Mucosa of gallbladder (tissue), 1 donor: ENCODE measurements around the gene PSMG3. TPM values are rescaled to one million over a fixed set of nuclear protein-coding genes. Genes with fewer than 3 reads are reported as not detected.
"Not testable (repeated sequence)": the region's sequence is repeated elsewhere in the genome, so short reads cannot be mapped to it uniquely, and the experiment has no call there.

Experiments used
- DNase-seq: peaks from one replicate; pipeline ENCODE4 v3.0.0-alpha.2; 2020; ENCODE audit warnings: low spot score
- total RNA-seq: library from RNA; stranded (reverse); gene quantifications from one replicate; pipeline ENCODE4 v1.2.1, GENCODE V29; 2021
- donor health status: DM: no; HTN: no; CAD: no.

The PSMG3 gene
- total RNA-seq, 1 donor from 2014 or later: 23.7 TPM

- DNase-seq: no peak
These were observed 26.6 kb upstream of the PSMG3 start for GRCh38 chr7:1596181-1597043.

GRCh38 chr7:1595636-1596035, 25.8 kb upstream of the PSMG3 start:
- no peak for DNase-seq

- no peak for DNase-seq
These were observed 25.2 kb upstream of the PSMG3 start for GRCh38 chr7:1595027-1595426.

- DNase-seq: no peak
These were observed 24.1 kb upstream of the PSMG3 start for GRCh38 chr7:1593904-1594421.

GRCh38 chr7:1593091-1593866, 23.4 kb upstream of the PSMG3 start:
- no peak for DNase-seq

GRCh38 chr7:1592299-1592871, 22.6 kb upstream of the PSMG3 start:
- DNase-seq: no peak

- DNase-seq: no peak
These were observed 22.0 kb upstream of the PSMG3 start for GRCh38 chr7:1591876-1592275.

GRCh38 chr7:1591396-1591795, 21.6 kb upstream of the PSMG3 start:
- no peak for DNase-seq

GRCh38 chr7:1590887-1591286, 21.1 kb upstream of the PSMG3 start:
- no peak for DNase-seq

- DNase-seq: no peak
These were observed 20.6 kb upstream of the PSMG3 start for GRCh38 chr7:1590476-1590875.

- DNase-seq: no peak
These were observed 19.1 kb upstream of the PSMG3 start for GRCh38 chr7:1588978-1589377.

GRCh38 chr7:1587738-1588137, 17.9 kb upstream of the PSMG3 start:
- no peak for DNase-seq

GRCh38 chr7:1586827-1587705, 17.2 kb upstream of the PSMG3 start:
- no peak for DNase-seq

- DNase-seq: no peak
These were observed 16.4 kb upstream of the PSMG3 start for GRCh38 chr7:1586126-1586826.

- DNase-seq: no peak
These were observed 15.5 kb upstream of the PSMG3 start for GRCh38 chr7:1585142-1585981.

- no peak for DNase-seq
These were observed 14.9 kb upstream of the PSMG3 start for GRCh38 chr7:1584700-1585099.

- DNase-seq: not testable (repeated sequence)
These were observed 13.6 kb upstream of the PSMG3 start for GRCh38 chr7:1583241-1583930.

GRCh38 chr7:1580422-1581030, 10.7 kb upstream of the PSMG3 start:
- DNase-seq: no peak
